ENCODE measurements around the gene KRTAP12-3. TPM values are rescaled to one million over a fixed set of nuclear protein-coding genes. Genes with fewer than 3 reads are reported as not detected.

KRTAP12-3 gene
- total and polyA plus RNA-seq, 2 donors (not counting 1 experiment from before 2014, with no cell fraction given) = not detected

- Histone ChIP-seq H4K20me1 (ENCODE audit: control insufficient read depth, extremely low read depth, insufficient read depth, low read length) (no peaks in the 10 kb centered on the region), H3K27me3 (ENCODE audit: control insufficient read depth, insufficient read depth, low read length) (no peaks in the 10 kb centered on the region), H3K4me2 (ENCODE audit: extremely low read depth, insufficient read depth, low read length) (no peak overlapping the region), H2AFZ (ENCODE audit: low read length) (no peak overlapping the region), H3K9ac (ENCODE audit: insufficient read depth, low read length) (no peak overlapping the region), H3K9me3 (ENCODE audit: control insufficient read depth, insufficient read depth, low read depth, low read length) (no peaks in the 10 kb centered on the region), H3K4me1 (ENCODE audit: control insufficient read depth, extremely low read depth, insufficient read depth, low read length) (no peaks in the 10 kb centered on the region), H3K79me2 (ENCODE audit: control insufficient read depth, insufficient read depth, low read length) (no peaks in the 10 kb centered on the region), H3K27ac (ENCODE audit: insufficient read depth, low read length) (no peak overlapping the region), H3K4me3 (replicated peaks in 1 of 4; ENCODE audit: control extremely low read depth in 1 of 4, insufficient read depth in 1 of 4, low read depth in 3 of 4, low read length in 4 of 4) (no peak overlapping the region), H3K36me3 (ENCODE audit: control insufficient read depth, insufficient read depth, low read length) (no peaks in the 10 kb centered on the region)
- TF ChIP-seq EZH2 (IDR thresholded peaks at IDR 0.05; ENCODE audit: low read length, missing control alignments) = no peak
- TF ChIP-seq, protein P1, sequence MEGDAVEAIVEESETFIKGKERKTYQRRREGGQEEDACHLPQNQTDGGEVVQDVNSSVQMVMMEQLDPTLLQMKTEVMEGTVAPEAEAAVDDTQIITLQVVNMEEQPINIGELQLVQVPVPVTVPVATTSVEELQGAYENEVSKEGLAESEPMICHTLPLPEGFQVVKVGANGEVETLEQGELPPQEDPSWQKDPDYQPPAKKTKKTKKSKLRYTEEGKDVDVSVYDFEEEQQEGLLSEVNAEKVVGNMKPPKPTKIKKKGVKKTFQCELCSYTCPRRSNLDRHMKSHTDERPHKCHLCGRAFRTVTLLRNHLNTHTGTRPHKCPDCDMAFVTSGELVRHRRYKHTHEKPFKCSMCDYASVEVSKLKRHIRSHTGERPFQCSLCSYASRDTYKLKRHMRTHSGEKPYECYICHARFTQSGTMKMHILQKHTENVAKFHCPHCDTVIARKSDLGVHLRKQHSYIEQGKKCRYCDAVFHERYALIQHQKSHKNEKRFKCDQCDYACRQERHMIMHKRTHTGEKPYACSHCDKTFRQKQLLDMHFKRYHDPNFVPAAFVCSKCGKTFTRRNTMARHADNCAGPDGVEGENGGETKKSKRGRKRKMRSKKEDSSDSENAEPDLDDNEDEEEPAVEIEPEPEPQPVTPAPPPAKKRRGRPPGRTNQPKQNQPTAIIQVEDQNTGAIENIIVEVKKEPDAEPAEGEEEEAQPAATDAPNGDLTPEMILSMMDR (conservative IDR thresholded peaks at IDR 0.05 in 1 of 2, IDR thresholded peaks at IDR 0.05 in 1 of 2; ENCODE audit: low read depth in 1 of 2, low read length in 2 of 2) = no peak
- DNase-seq (ENCODE audit: low read depth in 2 of 2) = no peak
Observed at GRCh38 chr21:44615466-44615865, 42.3 kb upstream of the KRTAP12-3 start.

GRCh38 chr21:44615911-44616590, 41.7 kb upstream of the KRTAP12-3 start:
- Histone ChIP-seq H3K27me3 (ENCODE audit: control insufficient read depth, insufficient read depth, low read length) (no peaks in the 10 kb centered on the region), H3K36me3 (ENCODE audit: control insufficient read depth, insufficient read depth, low read length) (no peaks in the 10 kb centered on the region), H3K9ac (ENCODE audit: insufficient read depth, low read length) (no peak overlapping the region), H2AFZ (ENCODE audit: low read length) (no peak overlapping the region), H3K79me2 (ENCODE audit: control insufficient read depth, insufficient read depth, low read length) (no peaks in the 10 kb centered on the region), H4K20me1 (ENCODE audit: control insufficient read depth, extremely low read depth, insufficient read depth, low read length) (no peaks in the 10 kb centered on the region), H3K4me1 (ENCODE audit: control insufficient read depth, extremely low read depth, insufficient read depth, low read length) (no peaks in the 10 kb centered on the region), H3K9me3 (ENCODE audit: control insufficient read depth, insufficient read depth, low read depth, low read length) (no peaks in the 10 kb centered on the region), H3K27ac (ENCODE audit: insufficient read depth, low read length) (no peak overlapping the region), H3K4me2 (ENCODE audit: extremely low read depth, insufficient read depth, low read length) (no peak overlapping the region), H3K4me3 (replicated peaks in 1 of 4; ENCODE audit: control extremely low read depth in 1 of 4, insufficient read depth in 1 of 4, low read depth in 3 of 4, low read length in 4 of 4) (no peak overlapping the region)
- DNase-seq (ENCODE audit: low read depth in 2 of 2) = no peak
- TF ChIP-seq, protein P1 (conservative IDR thresholded peaks at IDR 0.05 in 1 of 2, IDR thresholded peaks at IDR 0.05 in 1 of 2; ENCODE audit: low read depth in 1 of 2, low read length in 2 of 2) = no peak
- TF ChIP-seq EZH2 (IDR thresholded peaks at IDR 0.05; ENCODE audit: low read length, missing control alignments) = no peak

DNA sequence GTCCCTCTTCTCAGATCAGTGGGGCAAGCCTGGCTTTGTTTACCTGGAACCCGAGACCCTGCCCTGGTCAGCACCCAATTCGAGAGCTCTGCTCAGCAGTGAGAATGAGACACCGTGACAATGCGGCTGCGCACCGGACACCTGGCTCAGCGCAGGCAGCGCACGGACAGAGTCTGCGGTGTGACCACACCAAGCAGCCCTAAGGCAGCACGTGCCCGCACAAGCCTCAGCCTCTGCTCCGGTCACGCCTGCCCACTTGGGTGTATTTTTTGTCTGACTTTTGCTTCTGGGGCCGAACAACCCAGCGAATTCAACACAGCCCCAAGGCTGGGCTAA, 41.2 kb upstream of the KRTAP12-3 start:
- H3K27ac ChIP-seq (ENCODE audit: insufficient read depth, low read length) = no peak overlapping the region
- DNase-seq (ENCODE audit: low read depth in 2 of 2) = no peak
- H3K4me3 ChIP-seq (replicated peaks in 1 of 4; ENCODE audit: control extremely low read depth in 1 of 4, insufficient read depth in 1 of 4, low read depth in 3 of 4, low read length in 4 of 4) = no peak overlapping the region
- no peak overlapping the region for H3K9ac ChIP-seq (ENCODE audit: insufficient read depth, low read length)
- H4K20me1 ChIP-seq (ENCODE audit: control insufficient read depth, extremely low read depth, insufficient read depth, low read length) = no peaks in the 10 kb centered on the region
- H3K79me2 ChIP-seq (ENCODE audit: control insufficient read depth, insufficient read depth, low read length) = no peaks in the 10 kb centered on the region
- no peak overlapping the region for H2AFZ ChIP-seq (ENCODE audit: low read length)
- H3K4me1 ChIP-seq (ENCODE audit: control insufficient read depth, extremely low read depth, insufficient read depth, low read length) = no peaks in the 10 kb centered on the region
- H3K4me2 ChIP-seq (ENCODE audit: extremely low read depth, insufficient read depth, low read length) = no peak overlapping the region
- H3K9me3 ChIP-seq (ENCODE audit: control insufficient read depth, insufficient read depth, low read depth, low read length) = no peaks in the 10 kb centered on the region
- no peaks in the 10 kb centered on the region for H3K27me3 ChIP-seq (ENCODE audit: control insufficient read depth, insufficient read depth, low read length)
- TF ChIP-seq, protein P1 (conservative IDR thresholded peaks at IDR 0.05 in 1 of 2, IDR thresholded peaks at IDR 0.05 in 1 of 2; ENCODE audit: low read depth in 1 of 2, low read length in 2 of 2) = no peak
- H3K36me3 ChIP-seq (ENCODE audit: control insufficient read depth, insufficient read depth, low read length) = no peaks in the 10 kb centered on the region
